ENCODE measurements around the gene CACNA2D3.

The CACNA2D3 gene

DNA sequence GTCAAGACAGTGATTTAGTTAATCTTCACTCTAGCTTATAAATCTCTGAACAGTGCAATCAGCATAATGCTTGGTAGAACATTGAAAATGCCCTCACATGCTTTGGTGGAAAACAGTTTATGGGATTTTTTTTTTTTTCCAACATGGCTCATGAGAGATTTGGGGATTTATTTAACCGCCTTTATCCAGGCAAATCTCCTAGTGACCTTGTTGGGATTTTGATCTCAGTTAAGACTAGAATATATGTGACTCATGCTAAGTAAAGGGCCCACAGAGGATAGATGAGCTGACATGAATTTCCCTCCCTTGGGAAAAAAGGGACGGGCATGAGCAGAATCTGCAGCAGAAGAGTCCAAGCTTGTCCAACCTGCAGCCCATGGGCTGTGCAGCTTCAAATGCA is 786.8 kb downstream of the CACNA2D3 start:
- WGBS, 2 experiments (ENCODE audit: insufficient coverage in 2 of 2): 92 to 100% methylated on average over 1 to 2 of the region's 2 CpGs
- no peaks in the 10 kb centered on the region for H3K36me3 ChIP-seq (ENCODE audit: control insufficient read depth, insufficient read depth, low read length)
- peaks cover 4% of the 10 kb centered on the region for H3K9me3 ChIP-seq (ENCODE audit: control insufficient read depth, low read length)
- no peak overlapping the region for H3K27ac ChIP-seq (ENCODE audit: low read depth, low read length, severe bottlenecking)
- no peaks in the 10 kb centered on the region for H3K4me1 ChIP-seq (ENCODE audit: control insufficient read depth, insufficient read depth, low read length, poor library complexity, severe bottlenecking)
- no peak overlapping the region for H3K4me3 ChIP-seq (ENCODE audit: extremely low read depth, insufficient read depth, low read length, poor library complexity, severe bottlenecking)

DNA sequence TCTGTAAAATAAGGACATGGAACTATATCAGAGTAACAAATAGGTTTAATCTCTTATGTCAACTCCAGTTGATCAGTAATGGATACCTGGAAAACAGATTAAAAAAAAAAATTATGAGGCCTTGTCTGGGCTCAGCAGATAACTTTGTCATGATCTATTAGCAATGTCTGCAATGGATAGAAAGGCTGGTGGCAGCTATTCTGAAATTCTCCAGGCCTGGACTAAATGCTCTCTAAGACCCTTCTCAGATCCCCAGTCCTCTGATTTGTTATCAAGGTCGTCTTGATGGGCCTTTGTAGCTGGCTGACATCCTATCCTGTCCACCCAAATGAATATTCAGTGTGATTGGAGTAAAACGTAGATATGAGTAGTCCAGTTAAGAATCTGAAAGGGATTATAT is 791.8 kb downstream of the CACNA2D3 start:
- H3K27ac ChIP-seq (ENCODE audit: low read depth, low read length, severe bottlenecking): no peak overlapping the region
- H3K9me3 ChIP-seq (ENCODE audit: control insufficient read depth, low read length): peaks cover 4% of the 10 kb centered on the region
- WGBS, 2 experiments (ENCODE audit: insufficient coverage in 2 of 2): no CpG with 5 or more reads among the region's 2 CpGs
- no peaks in the 10 kb centered on the region for H3K36me3 ChIP-seq (ENCODE audit: control insufficient read depth, insufficient read depth, low read length)
- H3K4me3 ChIP-seq (ENCODE audit: extremely low read depth, insufficient read depth, low read length, poor library complexity, severe bottlenecking): no peak overlapping the region
- H3K4me1 ChIP-seq (ENCODE audit: control insufficient read depth, insufficient read depth, low read length, poor library complexity, severe bottlenecking): no peaks in the 10 kb centered on the region

DNA sequence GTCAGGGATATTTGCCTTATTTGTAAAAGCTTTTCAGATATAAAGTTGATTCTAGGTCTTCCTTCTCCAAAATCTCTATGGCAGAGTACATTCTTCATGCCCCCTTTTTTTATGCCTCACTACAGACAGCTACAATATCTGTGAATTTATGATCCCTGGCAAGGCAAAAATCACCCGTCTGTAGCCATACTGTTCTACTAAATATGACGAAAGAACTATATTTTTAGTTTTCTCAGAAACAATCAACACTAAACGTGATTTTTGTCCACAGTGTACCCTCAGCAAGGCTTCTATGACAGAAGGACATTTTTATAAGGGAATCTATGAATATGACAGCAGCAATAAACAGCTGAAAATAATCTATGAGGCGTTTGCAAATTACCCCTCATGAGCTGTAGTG is 792.8 kb downstream of the CACNA2D3 start:
- no peaks in the 10 kb centered on the region for H3K36me3 ChIP-seq (ENCODE audit: control insufficient read depth, insufficient read depth, low read length)
- no peaks in the 10 kb centered on the region for H3K4me1 ChIP-seq (ENCODE audit: control insufficient read depth, insufficient read depth, low read length, poor library complexity, severe bottlenecking)
- H3K27ac ChIP-seq (ENCODE audit: low read depth, low read length, severe bottlenecking): no peak overlapping the region
- H3K4me3 ChIP-seq (ENCODE audit: extremely low read depth, insufficient read depth, low read length, poor library complexity, severe bottlenecking): no peak overlapping the region
- peaks cover 4% of the 10 kb centered on the region for H3K9me3 ChIP-seq (ENCODE audit: control insufficient read depth, low read length)
- WGBS, 2 experiments (ENCODE audit: insufficient coverage in 2 of 2): 90% methylated on average over 2 of the region's 4 CpGs; no CpG with 5 or more reads in 1 of the 2 experiments

DNA sequence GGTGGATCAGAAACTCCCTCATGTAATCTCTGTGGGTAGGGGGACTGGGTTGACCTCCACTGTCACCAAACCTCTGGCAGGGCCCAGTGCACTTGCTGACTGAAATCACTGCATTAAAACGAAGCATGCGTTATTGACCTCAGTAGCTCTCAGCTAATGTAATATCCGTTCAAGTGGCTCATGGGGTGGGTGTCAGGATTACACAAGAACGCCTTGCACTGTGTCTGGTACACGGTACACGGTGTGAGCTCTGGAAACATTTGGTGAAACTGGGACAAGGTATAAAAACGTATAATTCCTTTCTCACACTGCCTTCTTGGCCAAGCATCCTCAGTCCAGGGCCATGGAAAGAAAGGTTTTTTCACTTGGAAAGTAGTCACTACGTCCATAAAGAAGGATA is 793.6 kb downstream of the CACNA2D3 start:
- 91 to 94% methylated on average over 5 to 8 of the region's 8 CpGs for WGBS, 2 experiments (ENCODE audit: insufficient coverage in 2 of 2)
- Histone ChIP-seq H3K4me3 (ENCODE audit: extremely low read depth, insufficient read depth, low read length, poor library complexity, severe bottlenecking) (no peak overlapping the region), H3K36me3 (ENCODE audit: control insufficient read depth, insufficient read depth, low read length) (no peaks in the 10 kb centered on the region), H3K9me3 (ENCODE audit: control insufficient read depth, low read length) (peaks cover 4% of the 10 kb centered on the region), H3K27ac (ENCODE audit: low read depth, low read length, severe bottlenecking) (no peak overlapping the region), H3K4me1 (ENCODE audit: control insufficient read depth, insufficient read depth, low read length, poor library complexity, severe bottlenecking) (no peaks in the 10 kb centered on the region)

DNA sequence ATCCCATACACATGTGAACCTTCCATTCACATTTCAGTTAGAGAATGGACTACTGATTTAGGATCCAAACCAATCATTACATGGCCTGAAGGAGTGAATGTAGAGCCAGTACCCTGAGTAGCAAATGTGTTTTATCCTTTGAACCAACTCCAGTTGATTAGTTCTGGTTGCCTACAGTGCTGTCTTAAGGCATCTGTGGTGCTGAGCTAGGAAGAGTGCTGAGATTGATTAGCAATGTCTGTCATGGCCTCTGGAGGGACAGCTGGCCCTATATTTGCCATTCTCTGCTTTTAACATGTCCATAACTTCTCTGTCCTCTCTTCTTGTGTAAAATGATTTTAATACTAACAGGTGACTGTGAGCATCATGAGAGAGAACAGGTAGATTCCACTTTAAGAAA is 794.4 kb downstream of the CACNA2D3 start:
- H3K4me1 ChIP-seq (ENCODE audit: control insufficient read depth, insufficient read depth, low read length, poor library complexity, severe bottlenecking): no peaks in the 10 kb centered on the region
- H3K27ac ChIP-seq (ENCODE audit: low read depth, low read length, severe bottlenecking): no peak overlapping the region
- no peaks in the 10 kb centered on the region for H3K36me3 ChIP-seq (ENCODE audit: control insufficient read depth, insufficient read depth, low read length)
- peaks cover under 1% of the 10 kb centered on the region for H3K9me3 ChIP-seq (ENCODE audit: control insufficient read depth, low read length)
- no peak overlapping the region for H3K4me3 ChIP-seq (ENCODE audit: extremely low read depth, insufficient read depth, low read length, poor library complexity, severe bottlenecking)

DNA sequence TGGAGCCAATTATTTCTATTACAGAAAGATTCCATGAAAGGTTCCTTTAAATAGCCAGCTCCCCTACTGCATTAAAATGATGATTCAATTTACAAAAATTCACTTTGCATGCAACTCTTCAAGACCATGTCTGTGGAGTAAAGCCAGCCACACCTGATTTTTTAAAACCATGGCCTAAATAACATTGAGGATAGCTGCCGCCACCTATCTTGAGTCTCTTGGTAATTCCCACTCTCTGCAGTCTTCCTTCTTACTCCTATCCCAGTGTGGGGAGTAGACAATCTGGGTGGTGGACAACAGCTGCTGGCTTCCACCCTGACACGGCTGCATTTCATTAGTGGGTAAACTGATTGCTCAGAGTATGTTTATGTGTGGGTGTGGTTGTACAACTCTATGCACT is 794.8 kb downstream of the CACNA2D3 start:
- 100% methylated on average over 1 of the region's 2 CpGs; no CpG with 5 or more reads in 1 of the 2 experiments for WGBS, 2 experiments (ENCODE audit: insufficient coverage in 2 of 2)
- H3K4me1 ChIP-seq (ENCODE audit: control insufficient read depth, insufficient read depth, low read length, poor library complexity, severe bottlenecking): no peaks in the 10 kb centered on the region
- H3K9me3 ChIP-seq (ENCODE audit: control insufficient read depth, low read length): no peaks in the 10 kb centered on the region
- no peak overlapping the region for H3K27ac ChIP-seq (ENCODE audit: low read depth, low read length, severe bottlenecking)
- no peak overlapping the region for H3K4me3 ChIP-seq (ENCODE audit: extremely low read depth, insufficient read depth, low read length, poor library complexity, severe bottlenecking)
- no peaks in the 10 kb centered on the region for H3K36me3 ChIP-seq (ENCODE audit: control insufficient read depth, insufficient read depth, low read length)

DNA sequence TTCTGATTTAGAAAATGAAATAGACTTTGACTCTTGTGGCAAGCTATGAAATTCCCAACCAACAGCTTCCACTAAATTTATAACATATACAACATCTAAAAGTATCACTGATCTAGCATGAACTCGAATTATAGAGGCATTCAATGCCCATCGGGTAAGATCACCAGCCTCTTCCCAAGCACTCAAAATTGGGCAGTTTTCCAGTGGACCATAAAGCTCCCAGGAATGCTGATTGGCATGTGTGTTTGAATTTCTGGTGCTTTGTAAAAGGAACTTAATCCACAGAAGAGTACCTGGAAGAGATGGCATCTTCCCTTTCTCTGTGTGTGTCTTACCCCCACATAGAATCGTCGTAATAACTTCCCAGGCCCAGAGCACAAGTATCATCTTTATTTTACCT is 795.5 kb downstream of the CACNA2D3 start:
- WGBS, 2 experiments (ENCODE audit: insufficient coverage in 2 of 2): 89 to 90% methylated on average over 3 to 4 of the region's 4 CpGs

DNA sequence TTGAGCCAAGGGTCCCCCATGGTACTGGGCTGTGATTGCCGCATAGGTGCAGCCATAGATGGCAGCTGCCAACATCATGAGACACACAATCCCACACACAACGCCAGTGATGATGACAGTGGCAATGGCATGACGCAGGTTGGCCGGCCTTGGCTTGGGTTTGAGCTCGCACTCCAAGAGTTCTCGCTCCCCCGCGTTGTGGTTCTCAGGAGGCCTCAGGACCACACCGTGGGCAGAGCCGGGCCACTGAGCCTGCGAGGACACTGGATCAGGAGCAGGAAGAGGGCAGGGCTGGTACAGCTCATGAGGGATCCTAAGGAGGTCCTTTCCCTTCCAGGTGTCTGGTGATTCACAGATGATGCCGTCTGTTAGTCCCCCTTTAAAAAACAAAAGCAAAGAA is 796.2 kb downstream of the CACNA2D3 start:
- no peak overlapping the region for H3K4me3 ChIP-seq (ENCODE audit: extremely low read depth, insufficient read depth, low read length, poor library complexity, severe bottlenecking)
- H3K36me3 ChIP-seq (ENCODE audit: control insufficient read depth, insufficient read depth, low read length): no peaks in the 10 kb centered on the region
- H3K9me3 ChIP-seq (ENCODE audit: control insufficient read depth, low read length): no peaks in the 10 kb centered on the region
- no peaks in the 10 kb centered on the region for H3K4me1 ChIP-seq (ENCODE audit: control insufficient read depth, insufficient read depth, low read length, poor library complexity, severe bottlenecking)
- WGBS, 2 experiments (ENCODE audit: insufficient coverage in 2 of 2): 94 to 98% methylated on average over 11 of the region's 12 CpGs
- no peak overlapping the region for H3K27ac ChIP-seq (ENCODE audit: low read depth, low read length, severe bottlenecking)

More for the DNA sequence above, 795.5 kb downstream of the CACNA2D3 start:
- no peaks in the 10 kb centered on the region for H3K36me3 ChIP-seq (ENCODE audit: control insufficient read depth, insufficient read depth, low read length)
- H3K4me3 ChIP-seq (ENCODE audit: extremely low read depth, insufficient read depth, low read length, poor library complexity, severe bottlenecking): no peak overlapping the region
- H3K9me3 ChIP-seq (ENCODE audit: control insufficient read depth, low read length): no peaks in the 10 kb centered on the region
- no peaks in the 10 kb centered on the region for H3K4me1 ChIP-seq (ENCODE audit: control insufficient read depth, insufficient read depth, low read length, poor library complexity, severe bottlenecking)
- no peak overlapping the region for H3K27ac ChIP-seq (ENCODE audit: low read depth, low read length, severe bottlenecking)

DNA sequence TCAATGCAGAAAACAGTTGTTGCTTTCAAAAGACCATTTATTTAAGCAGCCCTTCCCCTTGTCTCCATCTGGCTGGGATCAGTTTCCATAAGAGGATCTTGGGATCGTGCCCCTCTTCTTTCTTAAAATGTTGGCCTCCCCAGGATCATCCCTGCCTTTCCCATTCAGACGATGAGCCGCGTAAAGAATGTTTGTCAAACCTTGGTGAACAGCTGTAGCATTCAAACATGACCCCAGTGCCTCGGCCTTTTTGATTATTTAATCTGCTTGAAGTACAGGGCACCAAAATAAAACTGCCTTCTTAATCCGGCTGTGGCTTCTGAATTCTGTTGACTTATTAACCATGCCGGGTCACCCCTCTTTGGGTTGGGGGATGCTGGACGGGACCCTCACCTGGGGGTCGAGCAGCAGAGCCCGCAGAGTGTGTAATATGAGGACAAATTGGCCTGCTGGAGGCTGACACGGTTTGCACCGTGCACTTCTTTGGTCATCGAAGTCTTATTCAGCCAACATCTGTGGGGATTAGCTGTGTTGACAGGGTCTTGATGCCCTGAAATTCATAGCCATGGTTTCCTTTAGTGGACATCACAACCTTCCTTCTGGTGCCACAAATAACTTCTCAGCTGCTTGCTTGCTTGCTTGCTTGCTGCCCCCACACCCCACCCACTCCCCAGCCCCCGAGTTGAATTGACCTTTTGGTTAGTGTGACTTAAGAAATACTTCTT is 805.9 kb downstream of the CACNA2D3 start, which contains the start of gene LRTM1:
Gene LRTM1 (minus strand): TSS at position 14 of the 725 bp plus-strand sequence. CDS start 148 bp downstream, outside the sequence.
- Histone ChIP-seq H3K36me3 (ENCODE audit: control insufficient read depth, insufficient read depth, low read length) (no peaks in the 10 kb centered on the region), H3K4me1 (ENCODE audit: control insufficient read depth, insufficient read depth, low read length, poor library complexity, severe bottlenecking) (peaks cover 3% of the 10 kb centered on the region), H3K4me3 (ENCODE audit: extremely low read depth, insufficient read depth, low read length, poor library complexity, severe bottlenecking) (no peak within 1 kb of the TSS), H3K9me3 (ENCODE audit: control insufficient read depth, low read length) (no peaks in the 10 kb centered on the region), H3K27ac (ENCODE audit: low read depth, low read length, severe bottlenecking) (peak within 1 kb of the TSS; percentile 69)
- WGBS, 2 experiments (ENCODE audit: insufficient coverage in 2 of 2): 93 to 94% methylated on average over 13 of the region's 14 CpGs

DNA sequence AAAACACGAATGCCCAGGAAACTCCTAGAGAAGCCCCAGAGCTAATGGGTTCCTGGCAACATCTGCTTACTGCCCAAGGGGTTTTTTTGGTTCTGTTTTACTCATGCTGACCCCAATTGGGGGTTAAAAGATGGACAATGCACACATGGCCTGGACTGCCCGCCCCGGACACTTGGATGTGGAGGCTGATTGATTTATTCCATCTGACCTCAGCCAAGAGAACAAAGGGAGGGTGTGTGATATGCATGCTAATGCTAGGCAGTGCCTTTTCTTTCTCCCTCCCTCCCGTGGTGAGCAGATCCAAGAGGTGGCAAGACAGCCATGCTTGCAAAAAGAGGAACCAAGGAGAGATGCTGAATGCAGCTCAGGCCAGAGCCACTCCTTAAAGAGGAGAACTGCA is 808.8 kb downstream of the CACNA2D3 start:
- H3K4me3 ChIP-seq (ENCODE audit: extremely low read depth, insufficient read depth, low read length, poor library complexity, severe bottlenecking): no peak overlapping the region
- peaks cover 3% of the 10 kb centered on the region for H3K4me1 ChIP-seq (ENCODE audit: control insufficient read depth, insufficient read depth, low read length, poor library complexity, severe bottlenecking)
- H3K27ac ChIP-seq (ENCODE audit: low read depth, low read length, severe bottlenecking): no peak overlapping the region
- no peaks in the 10 kb centered on the region for H3K36me3 ChIP-seq (ENCODE audit: control insufficient read depth, insufficient read depth, low read length)
- WGBS, 2 experiments (ENCODE audit: insufficient coverage in 2 of 2): 83 to 92% methylated on average over 3 of the region's 4 CpGs
- no peaks in the 10 kb centered on the region for H3K9me3 ChIP-seq (ENCODE audit: control insufficient read depth, low read length)

DNA sequence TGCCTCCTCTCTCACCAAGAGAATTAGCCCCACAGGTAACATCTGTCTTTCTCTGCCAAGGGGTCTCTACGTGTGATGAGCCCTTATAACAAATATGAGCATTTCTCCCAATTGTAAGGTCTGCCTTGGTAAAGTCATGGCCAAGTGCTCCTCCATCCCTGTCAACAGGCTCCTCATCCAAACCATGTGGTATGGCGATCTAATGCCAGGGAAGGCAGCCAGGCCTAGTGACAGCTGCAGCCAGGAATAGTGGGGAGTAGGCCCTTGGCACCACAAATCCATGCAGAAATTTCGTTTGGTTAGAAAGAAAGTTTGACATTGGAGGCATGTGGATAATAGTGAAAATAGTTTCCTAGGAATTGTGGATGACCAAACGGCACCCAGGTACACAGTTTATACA is 810.3 kb downstream of the CACNA2D3 start:
- 71 to 90% methylated on average over 1 to 2 of the region's 4 CpGs for WGBS, 2 experiments (ENCODE audit: insufficient coverage in 2 of 2)
- Histone ChIP-seq H3K36me3 (ENCODE audit: control insufficient read depth, insufficient read depth, low read length) (no peaks in the 10 kb centered on the region), H3K4me3 (ENCODE audit: extremely low read depth, insufficient read depth, low read length, poor library complexity, severe bottlenecking) (no peak overlapping the region), H3K9me3 (ENCODE audit: control insufficient read depth, low read length) (no peaks in the 10 kb centered on the region), H3K4me1 (ENCODE audit: control insufficient read depth, insufficient read depth, low read length, poor library complexity, severe bottlenecking) (no peaks in the 10 kb centered on the region), H3K27ac (ENCODE audit: low read depth, low read length, severe bottlenecking) (no peak overlapping the region)

All from mesodermal cell (in vitro differentiated cells).